GM12891 (cell line): ENCODE results near the gene TEAD1.

Experiments
- POLR2AphosphoS5 ChIP-seq: IDR thresholded peaks from 2 replicates; pipeline ENCODE4 v1.6.1; 2011; ENCODE audit warnings: low read depth, low read length, control low read depth
- SPI1 ChIP-seq: IDR thresholded peaks from 2 replicates; pipeline ENCODE4 v1.6.1; 2011; ENCODE audit warnings: low read depth, low read length, control low read depth

- TF ChIP-seq POLR2AphosphoS5 (no peak), SPI1 (no peak)
Observed at GRCh38 chr11:12802418-12803085, 128.3 kb downstream of the TEAD1 start.
